Measurements from ENCODE around the gene PDE6A. TPM values are rescaled to one million over a fixed set of nuclear protein-coding genes. Genes with fewer than 3 reads are reported as not detected.

PDE6A gene
- total RNA-seq, 1 experiment from 2014 or later: not detected

DNA sequence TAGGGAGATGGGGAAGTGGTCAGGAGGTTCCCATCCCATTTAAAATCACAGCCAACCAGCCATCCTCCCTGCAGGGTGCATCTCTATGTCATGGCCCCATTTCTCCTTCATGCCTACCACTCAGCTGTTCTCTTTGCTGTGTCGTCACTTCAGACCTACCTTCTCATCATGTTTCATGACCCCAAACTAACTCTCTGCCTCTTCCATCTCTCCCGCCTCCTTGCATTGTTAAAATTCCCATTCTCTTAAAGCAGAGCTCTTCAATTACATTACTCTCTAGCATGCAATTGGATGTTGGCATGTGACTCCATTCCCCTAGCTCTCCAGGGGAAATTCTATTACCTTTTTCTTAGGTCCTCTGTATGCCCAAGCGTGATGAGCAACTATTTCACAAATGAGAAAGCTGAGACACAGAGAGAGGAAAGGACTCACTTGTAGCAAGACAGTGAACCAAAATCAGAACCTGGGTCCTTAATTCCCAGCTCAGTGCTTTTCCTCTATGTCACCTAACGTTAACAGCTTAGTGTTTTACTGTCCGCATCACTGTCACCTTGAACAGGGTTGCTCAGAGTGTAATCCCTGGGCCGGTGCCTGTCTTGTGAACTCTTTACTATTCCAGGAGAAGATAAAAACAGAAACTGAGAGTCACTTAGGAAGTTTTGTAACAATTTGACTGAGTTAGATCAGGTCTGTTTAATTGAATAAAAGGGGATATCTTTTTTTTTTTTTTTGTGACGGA lies 28.1 kb downstream of the PDE6A start:
- H2BK15ac ChIP-seq (ENCODE audit: low read depth, low read length): no peak overlapping the region
- DNase-seq: no peak
- H3K56ac ChIP-seq (ENCODE audit: insufficient read length, low read depth, low read length): no peak overlapping the region
- no peak overlapping the region for H4K8ac ChIP-seq (replicated peaks; ENCODE audit: insufficient read length, low read depth, low read length)
- Mint-ChIP-seq H3K4me1 (peaks cover 8 to 11% of the 10 kb centered on the region in 2 experiments; a peak in 3 of 4 replicates), H3K9me3 (no peaks in the 10 kb centered on the region; a peak in 1 of 5 replicates), H3K27ac (no peak overlapping the region), H3K4me3 (no peak overlapping the region), H3K36me3 (ENCODE audit: insufficient read depth in 1 of 3, low read depth in 3 of 3) (no peaks in the 10 kb centered on the region), H3K27me3 (ENCODE audit: low read depth) (peaks cover 1% of the 10 kb centered on the region)
- no peak overlapping the region for H4K91ac ChIP-seq (ENCODE audit: insufficient read length, low read depth, low read length)
- H3K27me3 ChIP-seq (ENCODE audit: insufficient read depth, low read length): no peaks in the 10 kb centered on the region
- no peak overlapping the region for H4K5ac ChIP-seq (ENCODE audit: insufficient read length, low read depth, low read length)
- H2BK12ac ChIP-seq (ENCODE audit: insufficient read length, low read depth, low read length): no peak overlapping the region
- H3K4me1 ChIP-seq (ENCODE audit: insufficient read depth, low read length): no peaks in the 10 kb centered on the region
- no CpG with 5 or more reads among the region's 7 CpGs for whole genome bisulfite sequencing (ENCODE audit: extremely low coverage, insufficient read length, low lambda C conversion rate)
- H3K9ac ChIP-seq (ENCODE audit: extremely low read depth, insufficient read length, low read length): no peak overlapping the region
- H2BK5ac ChIP-seq (ENCODE audit: insufficient read length, low read length): no peak overlapping the region
- H3K27ac ChIP-seq (ENCODE audit: insufficient read length, low read depth, low read length): no peak overlapping the region
- no peaks in the 10 kb centered on the region for H3K79me1 ChIP-seq (ENCODE audit: insufficient read depth, low read depth, low read length, poor library complexity, severe bottlenecking)
- H2BK20ac ChIP-seq (ENCODE audit: low read depth, low read length, poor library complexity, severe bottlenecking): no peak overlapping the region
- no peak overlapping the region for H3T11ph ChIP-seq (ENCODE audit: low read length)
- no peak overlapping the region for H2BK120ac ChIP-seq (ENCODE audit: low read depth, low read length, poor library complexity, severe bottlenecking)
- H3K4me2 ChIP-seq (ENCODE audit: insufficient read depth, insufficient read length, low read length): no peak overlapping the region
- no peak overlapping the region for H3K4ac ChIP-seq (ENCODE audit: low read depth, low read length)
- H2AK5ac ChIP-seq (ENCODE audit: insufficient read length, low read length): no peak overlapping the region
- no peak overlapping the region for H3K23ac ChIP-seq (ENCODE audit: insufficient read length, low read depth, low read length)
- TF ChIP-seq, protein P1, sequence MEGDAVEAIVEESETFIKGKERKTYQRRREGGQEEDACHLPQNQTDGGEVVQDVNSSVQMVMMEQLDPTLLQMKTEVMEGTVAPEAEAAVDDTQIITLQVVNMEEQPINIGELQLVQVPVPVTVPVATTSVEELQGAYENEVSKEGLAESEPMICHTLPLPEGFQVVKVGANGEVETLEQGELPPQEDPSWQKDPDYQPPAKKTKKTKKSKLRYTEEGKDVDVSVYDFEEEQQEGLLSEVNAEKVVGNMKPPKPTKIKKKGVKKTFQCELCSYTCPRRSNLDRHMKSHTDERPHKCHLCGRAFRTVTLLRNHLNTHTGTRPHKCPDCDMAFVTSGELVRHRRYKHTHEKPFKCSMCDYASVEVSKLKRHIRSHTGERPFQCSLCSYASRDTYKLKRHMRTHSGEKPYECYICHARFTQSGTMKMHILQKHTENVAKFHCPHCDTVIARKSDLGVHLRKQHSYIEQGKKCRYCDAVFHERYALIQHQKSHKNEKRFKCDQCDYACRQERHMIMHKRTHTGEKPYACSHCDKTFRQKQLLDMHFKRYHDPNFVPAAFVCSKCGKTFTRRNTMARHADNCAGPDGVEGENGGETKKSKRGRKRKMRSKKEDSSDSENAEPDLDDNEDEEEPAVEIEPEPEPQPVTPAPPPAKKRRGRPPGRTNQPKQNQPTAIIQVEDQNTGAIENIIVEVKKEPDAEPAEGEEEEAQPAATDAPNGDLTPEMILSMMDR (conservative IDR thresholded peaks at IDR 0.05): no peak
- H3K79me2 ChIP-seq (ENCODE audit: insufficient read depth, low read length): no peaks in the 10 kb centered on the region
- H2AFZ ChIP-seq (ENCODE audit: low read length): no peak overlapping the region
- no peaks in the 10 kb centered on the region for H3K9me3 ChIP-seq (ENCODE audit: control insufficient read depth, low read depth, low read length)
- no peaks in the 10 kb centered on the region for H3K23me2 ChIP-seq (ENCODE audit: insufficient read length, low read depth, low read length, poor library complexity, severe bottlenecking)
- H3K18ac ChIP-seq (ENCODE audit: insufficient read length, low read depth, low read length): no peak overlapping the region
- H4K20me1 ChIP-seq (ENCODE audit: control insufficient read depth, insufficient read depth, insufficient read length): no peaks in the 10 kb centered on the region
- H3K14ac ChIP-seq (ENCODE audit: insufficient read depth, low read length): no peak overlapping the region
